Neural cell (in vitro differentiated cells): ENCODE data around the gene AGTR1. TPM values are rescaled to one million over a fixed set of nuclear protein-coding genes. Genes with fewer than 3 reads are reported as not detected.

Experiments
- H2AFZ ChIP-seq: fragments of 200-600, 300-800 bp; sonication (generic), shearing (Covaris generic); 2 replicates; pipeline ENCODE4 v1.6.0; 2014; ENCODE audit warnings: low read depth, mild to moderate bottlenecking, antibody characterized with exemption, low read length, moderate library complexity
- H3F3A ChIP-seq: fragments of 200-600 bp; shearing (Covaris generic); 2 replicates; pipeline ENCODE4 v1.6.1; 2016; ENCODE audit warnings: mild to moderate bottlenecking, moderate library complexity, mixed read lengths, antibody characterized with exemption, low read length; ENCODE audit not compliant: insufficient read depth, poor library complexity, severe bottlenecking
- H3K27ac ChIP-seq: fragments of 200-600, 300-800 bp; sonication (generic), shearing (Covaris generic); 2 replicates; pipeline ENCODE4 v1.5.1; 2014; ENCODE audit warnings: mild to moderate bottlenecking, low read length, moderate library complexity
- H3K27me3 ChIP-seq: fragments of 300-800, 200-600 bp; sonication (generic), shearing (Covaris generic); 2 replicates; pipeline ENCODE4 v1.6.0; 2014; ENCODE audit warnings: mild to moderate bottlenecking, low read depth, low read length, moderate library complexity; ENCODE audit not compliant: insufficient read depth
- H3K36me3 ChIP-seq: fragments of 300-800, 200-600 bp; sonication (generic), shearing (Covaris generic); 2 replicates; pipeline ENCODE4 v1.5.1; 2014; ENCODE audit warnings: mild to moderate bottlenecking, antibody characterized with exemption, low read length, moderate library complexity; ENCODE audit not compliant: insufficient read depth
- H3K4me2 ChIP-seq: fragments of 300-800, 200-600 bp; sonication (generic), shearing (Covaris generic); 2 replicates; pipeline ENCODE4 v1.6.0; 2014; ENCODE audit warnings: mild to moderate bottlenecking, low read length
- H3K4me3 ChIP-seq: fragments of 300-800, 200-600 bp; sonication (generic), shearing (Covaris generic); 2 replicates; pipeline ENCODE4 v1.5.1; 2014; ENCODE audit warnings: mild to moderate bottlenecking, low read length, moderate library complexity
- H3K79me2 ChIP-seq: fragments of 200-600 bp; shearing (Covaris generic); replicated peaks from 2 replicates; pipeline ENCODE4 v1.6.0; 2014; ENCODE audit warnings: mild to moderate bottlenecking, low read length, moderate library complexity; ENCODE audit not compliant: insufficient read depth
- H3K9ac ChIP-seq: fragments of 300-800, 200-600 bp; sonication (generic), shearing (Covaris generic); 2 replicates; pipeline ENCODE4 v1.6.1; 2016; ENCODE audit warnings: mild to moderate bottlenecking, low read length, mixed read lengths
- H3K9me2 ChIP-seq: fragments of 200-600 bp; shearing (Covaris generic); 2 replicates; pipeline ENCODE4 v1.6.1; 2016; ENCODE audit warnings: mild to moderate bottlenecking, low read length, mixed read lengths; ENCODE audit not compliant: insufficient read depth
- H3K9me3 ChIP-seq: fragments of 200-600, 300-800 bp; sonication (generic), shearing (Covaris generic); 2 replicates; pipeline ENCODE4 v1.6.1; 2016; ENCODE audit warnings: mild to moderate bottlenecking, mixed run types, low read length, moderate library complexity, mixed read lengths
- H4K20me1 ChIP-seq: fragments of 200-600 bp; shearing (Covaris generic); 2 replicates; pipeline ENCODE4 v1.6.1; 2016; ENCODE audit warnings: mild to moderate bottlenecking, mixed run types; ENCODE audit not compliant: insufficient read depth
- CTCF ChIP-seq: fragments of 450-650 bp; IDR thresholded peaks from 2 replicates; pipeline ENCODE4 v1.5.1; 2014; ENCODE audit warnings: antibody characterized with exemption, mild to moderate bottlenecking, moderate library complexity; ENCODE audit not compliant: poor library complexity, severe bottlenecking
- EP300 ChIP-seq: fragments of 450-650 bp; conservative IDR thresholded peaks from 2 replicates; pipeline ENCODE4 v1.6.1; 2014; ENCODE audit warnings: antibody characterized with exemption, mild to moderate bottlenecking, moderate library complexity; ENCODE audit not compliant: poor library complexity, severe bottlenecking
- EZH2 ChIP-seq: fragments of 200-600, 300-800 bp; shearing (Covaris generic), sonication (generic); IDR thresholded peaks from 2 replicates; pipeline ENCODE4 v1.6.1; 2014; ENCODE audit warnings: antibody characterized with exemption, low read length, borderline replicate concordance, mild to moderate bottlenecking; ENCODE audit not compliant: insufficient read depth, poor library complexity, severe bottlenecking
- MXI1 ChIP-seq: fragments of 450-650 bp; conservative IDR thresholded peaks from 2 replicates; pipeline ENCODE4 v1.6.1; 2014; ENCODE audit warnings: antibody characterized with exemption, mild to moderate bottlenecking; ENCODE audit not compliant: poor library complexity, severe bottlenecking
- POLR2AphosphoS5 ChIP-seq: IDR thresholded peaks from 2 replicates; pipeline ENCODE4 v1.6.1; 2012
- RAD21 ChIP-seq: fragments of 450-650 bp; conservative IDR thresholded peaks from 2 replicates; pipeline ENCODE4 v1.6.1; 2014; ENCODE audit warnings: antibody characterized with exemption, mild to moderate bottlenecking, moderate library complexity
- SMC3 ChIP-seq: fragments of 450-650 bp; conservative IDR thresholded peaks from 2 replicates; pipeline ENCODE4 v1.6.1; 2014; ENCODE audit warnings: antibody characterized with exemption, mild to moderate bottlenecking, moderate library complexity; ENCODE audit not compliant: poor library complexity
- TAF1 ChIP-seq: IDR thresholded peaks from 2 replicates; pipeline ENCODE4 v1.6.1; 2012; ENCODE audit warnings: low read depth
- polyA plus RNA-seq: library from polyadenylated mRNA; depleted of rRNA; stranded (reverse); fragments of >200 nt; gene quantifications from 2 replicates; pipeline ENCODE4 v1.2.3, GENCODE V29; 2014
- TF ChIP-seq, protein P1 (sequence below): IDR thresholded peaks from 2 replicates; pipeline ENCODE4 v1.6.1; 2012; ENCODE audit warnings: borderline replicate concordance

Gene AGTR1
- polyA plus RNA-seq, 1 donor from 2014 or later = 1.3 TPM

DNA sequence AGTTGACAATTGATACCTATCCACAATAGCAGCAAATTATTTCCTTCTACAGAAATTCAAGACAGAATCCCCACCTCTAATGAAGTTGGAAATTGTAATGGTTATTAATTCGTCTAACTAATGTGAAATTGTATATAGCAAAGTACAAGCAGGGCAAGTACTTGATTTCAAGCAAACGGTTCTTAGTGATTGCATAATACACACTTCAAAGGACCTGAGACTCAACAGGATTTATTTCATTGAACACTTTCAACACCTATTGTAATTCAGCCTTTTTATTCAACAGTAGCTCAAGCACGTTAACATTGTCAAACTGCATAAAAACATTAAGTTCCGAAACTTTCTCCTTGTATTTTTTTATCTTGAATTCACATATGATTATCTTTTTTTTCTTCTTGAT is 40.2 kb upstream of the AGTR1 start:
- Histone ChIP-seq H3K27me3 (no peaks in the 10 kb centered on the region), H3K36me3 (no peaks in the 10 kb centered on the region), H2AFZ (no peak overlapping the region), H3K9me2 (no peaks in the 10 kb centered on the region), H3K4me3 (no peak overlapping the region), H3K27ac (no peak overlapping the region), H4K20me1 (no peaks in the 10 kb centered on the region), H3K79me2 (no peaks in the 10 kb centered on the region), H3K4me2 (no peak overlapping the region), H3K9ac (no peak overlapping the region), H3F3A (no peaks in the 10 kb centered on the region), H3K9me3 (no peaks in the 10 kb centered on the region)
- TF ChIP-seq TAF1 = no peak
- TF ChIP-seq EZH2 = no peak
- TF ChIP-seq CTCF = no peak
- no peak for TF ChIP-seq EP300
- TF ChIP-seq, protein P1, sequence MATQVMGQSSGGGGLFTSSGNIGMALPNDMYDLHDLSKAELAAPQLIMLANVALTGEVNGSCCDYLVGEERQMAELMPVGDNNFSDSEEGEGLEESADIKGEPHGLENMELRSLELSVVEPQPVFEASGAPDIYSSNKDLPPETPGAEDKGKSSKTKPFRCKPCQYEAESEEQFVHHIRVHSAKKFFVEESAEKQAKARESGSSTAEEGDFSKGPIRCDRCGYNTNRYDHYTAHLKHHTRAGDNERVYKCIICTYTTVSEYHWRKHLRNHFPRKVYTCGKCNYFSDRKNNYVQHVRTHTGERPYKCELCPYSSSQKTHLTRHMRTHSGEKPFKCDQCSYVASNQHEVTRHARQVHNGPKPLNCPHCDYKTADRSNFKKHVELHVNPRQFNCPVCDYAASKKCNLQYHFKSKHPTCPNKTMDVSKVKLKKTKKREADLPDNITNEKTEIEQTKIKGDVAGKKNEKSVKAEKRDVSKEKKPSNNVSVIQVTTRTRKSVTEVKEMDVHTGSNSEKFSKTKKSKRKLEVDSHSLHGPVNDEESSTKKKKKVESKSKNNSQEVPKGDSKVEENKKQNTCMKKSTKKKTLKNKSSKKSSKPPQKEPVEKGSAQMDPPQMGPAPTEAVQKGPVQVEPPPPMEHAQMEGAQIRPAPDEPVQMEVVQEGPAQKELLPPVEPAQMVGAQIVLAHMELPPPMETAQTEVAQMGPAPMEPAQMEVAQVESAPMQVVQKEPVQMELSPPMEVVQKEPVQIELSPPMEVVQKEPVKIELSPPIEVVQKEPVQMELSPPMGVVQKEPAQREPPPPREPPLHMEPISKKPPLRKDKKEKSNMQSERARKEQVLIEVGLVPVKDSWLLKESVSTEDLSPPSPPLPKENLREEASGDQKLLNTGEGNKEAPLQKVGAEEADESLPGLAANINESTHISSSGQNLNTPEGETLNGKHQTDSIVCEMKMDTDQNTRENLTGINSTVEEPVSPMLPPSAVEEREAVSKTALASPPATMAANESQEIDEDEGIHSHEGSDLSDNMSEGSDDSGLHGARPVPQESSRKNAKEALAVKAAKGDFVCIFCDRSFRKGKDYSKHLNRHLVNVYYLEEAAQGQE = no peak
- no peak for TF ChIP-seq SMC3
- no peak for TF ChIP-seq MXI1
- no peak for TF ChIP-seq RAD21
- no peak for TF ChIP-seq POLR2AphosphoS5

DNA sequence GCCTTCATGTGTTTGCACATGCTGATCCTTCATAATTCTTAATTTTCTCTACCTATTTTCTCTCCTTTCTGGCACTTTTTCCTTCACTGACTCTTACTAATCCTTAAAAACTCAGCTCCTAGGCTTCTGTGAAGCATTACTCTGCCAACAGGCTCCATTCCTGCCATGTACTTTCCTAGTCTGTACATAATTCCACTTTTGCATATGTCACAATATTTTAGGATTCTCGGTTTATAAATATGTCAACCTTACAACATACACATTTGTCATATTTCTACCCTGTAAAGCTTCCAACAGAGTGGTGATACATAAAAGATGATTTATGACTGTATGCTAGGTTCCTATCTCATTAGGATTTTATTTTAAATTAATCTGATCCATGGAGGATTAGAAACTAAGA is 38.2 kb upstream of the AGTR1 start:
- no peaks in the 10 kb centered on the region for H3K27me3 ChIP-seq
- no peaks in the 10 kb centered on the region for H4K20me1 ChIP-seq
- H3K9me2 ChIP-seq = no peaks in the 10 kb centered on the region
- no peak overlapping the region for H3K9ac ChIP-seq
- H3K4me2 ChIP-seq = no peak overlapping the region
- TF ChIP-seq EP300 (peak; percentile 48), RAD21 (no peak), POLR2AphosphoS5 (peak; percentile 75)
- H3K27ac ChIP-seq = no peak overlapping the region
- H3K9me3 ChIP-seq = no peaks in the 10 kb centered on the region
- no peak overlapping the region for H3K4me3 ChIP-seq
- no peaks in the 10 kb centered on the region for H3F3A ChIP-seq
- H3K36me3 ChIP-seq = no peaks in the 10 kb centered on the region
- H2AFZ ChIP-seq = no peak overlapping the region
- H3K79me2 ChIP-seq = no peaks in the 10 kb centered on the region

DNA sequence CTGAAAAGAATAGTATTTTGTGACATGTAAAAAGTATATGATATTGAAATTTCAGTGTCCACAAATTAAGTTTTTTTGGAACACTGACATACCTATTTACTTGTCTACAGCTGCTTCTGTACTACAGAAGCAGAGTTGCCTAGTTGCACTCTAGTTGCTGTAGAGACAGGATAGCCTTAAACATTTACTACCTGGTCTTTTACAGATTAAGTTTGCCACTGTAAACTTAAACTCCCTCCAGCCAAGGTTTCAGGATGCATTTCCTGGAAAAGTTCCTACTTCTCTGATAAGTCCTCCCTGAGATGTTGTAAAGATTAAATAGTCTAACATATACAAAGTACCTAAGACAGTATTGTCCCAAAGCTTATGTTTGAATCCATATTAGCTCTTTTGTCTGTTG is 17.4 kb upstream of the AGTR1 start:
- TF ChIP-seq TAF1 = no peak
- no peak for TF ChIP-seq EP300
- TF ChIP-seq SMC3 = no peak
- no peak for TF ChIP-seq EZH2
- TF ChIP-seq POLR2AphosphoS5 = no peak
- no peak for TF ChIP-seq RAD21
- TF ChIP-seq, protein P1 = no peak
- TF ChIP-seq MXI1 = no peak
- TF ChIP-seq CTCF = no peak
- H2AFZ ChIP-seq = no peak overlapping the region
- H3K4me2 ChIP-seq = no peak overlapping the region
- no peaks in the 10 kb centered on the region for H3K9me2 ChIP-seq
- no peaks in the 10 kb centered on the region for H4K20me1 ChIP-seq
- no peaks in the 10 kb centered on the region for H3K79me2 ChIP-seq
- H3K27me3 ChIP-seq = no peaks in the 10 kb centered on the region
- H3K36me3 ChIP-seq = no peaks in the 10 kb centered on the region
- H3F3A ChIP-seq = no peaks in the 10 kb centered on the region
- H3K4me3 ChIP-seq = no peak overlapping the region
- H3K27ac ChIP-seq = no peak overlapping the region
- no peaks in the 10 kb centered on the region for H3K9me3 ChIP-seq
- H3K9ac ChIP-seq = no peak overlapping the region
